NB4 (cell line): ENCODE results near the gene KIF6.

Experiments used
- MAX ChIP-seq: IDR thresholded peaks from 2 replicates; pipeline ENCODE4 v1.6.1; 2011; ENCODE audit warnings: low read depth, low read length
- MYC ChIP-seq: IDR thresholded peaks from 2 replicates; pipeline ENCODE4 v1.6.1; 2011; ENCODE audit warnings: low read depth, low read length
- POLR2A ChIP-seq: IDR thresholded peaks from 2 replicates; pipeline ENCODE4 v1.6.1; 2011; ENCODE audit warnings: mild to moderate bottlenecking; ENCODE audit not compliant: insufficient read length; ENCODE audit errors: extremely low read depth
- TF ChIP-seq, protein P1 (sequence below): IDR thresholded peaks from one replicate; pipeline ENCODE4 v1.5.1; 2012; ENCODE audit warnings: low read depth, low read length

GRCh38 chr6:39415482-39415881 lies 309.7 kb downstream of the KIF6 start:
- TF ChIP-seq MYC (no peak), POLR2A (no peak), MAX (no peak)
- TF ChIP-seq, protein P1, sequence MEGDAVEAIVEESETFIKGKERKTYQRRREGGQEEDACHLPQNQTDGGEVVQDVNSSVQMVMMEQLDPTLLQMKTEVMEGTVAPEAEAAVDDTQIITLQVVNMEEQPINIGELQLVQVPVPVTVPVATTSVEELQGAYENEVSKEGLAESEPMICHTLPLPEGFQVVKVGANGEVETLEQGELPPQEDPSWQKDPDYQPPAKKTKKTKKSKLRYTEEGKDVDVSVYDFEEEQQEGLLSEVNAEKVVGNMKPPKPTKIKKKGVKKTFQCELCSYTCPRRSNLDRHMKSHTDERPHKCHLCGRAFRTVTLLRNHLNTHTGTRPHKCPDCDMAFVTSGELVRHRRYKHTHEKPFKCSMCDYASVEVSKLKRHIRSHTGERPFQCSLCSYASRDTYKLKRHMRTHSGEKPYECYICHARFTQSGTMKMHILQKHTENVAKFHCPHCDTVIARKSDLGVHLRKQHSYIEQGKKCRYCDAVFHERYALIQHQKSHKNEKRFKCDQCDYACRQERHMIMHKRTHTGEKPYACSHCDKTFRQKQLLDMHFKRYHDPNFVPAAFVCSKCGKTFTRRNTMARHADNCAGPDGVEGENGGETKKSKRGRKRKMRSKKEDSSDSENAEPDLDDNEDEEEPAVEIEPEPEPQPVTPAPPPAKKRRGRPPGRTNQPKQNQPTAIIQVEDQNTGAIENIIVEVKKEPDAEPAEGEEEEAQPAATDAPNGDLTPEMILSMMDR, result no peak
